GM19240 (cell line): ENCODE results near the gene UBC.
"Not testable (repeated sequence)": the region's sequence is repeated elsewhere in the genome, so short reads cannot be mapped to it uniquely, and the experiment has no call there.

Experiments
- DNase-seq: peaks from one replicate; pipeline ENCODE4 v3.0.0; 2011; ENCODE audit warnings: low spot score; ENCODE audit not compliant: insufficient read length

Gene UBC

DNA sequence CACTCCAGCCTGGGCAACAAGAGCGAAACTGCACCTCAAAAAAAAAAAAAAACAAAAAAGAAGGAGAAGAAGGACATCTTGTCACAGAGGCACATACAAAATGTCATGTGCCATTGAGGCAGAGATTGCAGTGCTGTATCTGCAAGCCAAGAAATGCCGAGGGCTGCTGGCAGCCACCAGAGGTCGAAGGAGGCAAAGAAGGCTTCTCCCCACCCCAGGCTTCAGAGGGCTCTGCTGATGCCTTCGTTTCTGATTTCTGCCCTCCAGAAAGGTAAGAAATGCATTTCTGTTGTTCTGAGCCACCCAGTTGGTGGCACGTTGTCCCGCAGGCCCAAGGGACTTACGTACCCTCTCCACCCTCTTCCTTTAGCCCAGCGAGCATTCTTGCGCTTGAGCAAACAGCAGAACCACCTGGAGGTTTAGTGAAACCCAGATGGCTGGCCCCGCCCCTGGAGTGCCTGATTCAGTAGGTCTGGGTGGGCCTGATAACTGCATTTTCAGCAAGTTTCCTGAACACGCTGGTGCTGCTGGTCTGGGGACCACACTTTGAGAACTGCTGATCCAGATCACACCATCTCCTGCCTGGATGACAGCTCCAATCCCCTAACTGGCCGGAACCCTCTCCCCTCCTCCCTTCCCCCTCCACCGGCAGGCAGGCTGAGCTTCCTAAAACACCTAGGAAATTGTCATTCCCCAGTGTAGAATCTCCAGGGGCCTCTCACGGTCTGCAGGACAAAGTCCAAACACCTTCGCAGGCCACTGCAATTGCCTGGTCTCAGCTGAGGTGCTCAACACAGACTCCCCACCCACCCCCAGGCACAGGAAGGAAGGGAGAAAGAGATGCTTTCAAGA is 29.6 kb downstream of the UBC start:
- peak; percentile 33 for DNase-seq

DNA sequence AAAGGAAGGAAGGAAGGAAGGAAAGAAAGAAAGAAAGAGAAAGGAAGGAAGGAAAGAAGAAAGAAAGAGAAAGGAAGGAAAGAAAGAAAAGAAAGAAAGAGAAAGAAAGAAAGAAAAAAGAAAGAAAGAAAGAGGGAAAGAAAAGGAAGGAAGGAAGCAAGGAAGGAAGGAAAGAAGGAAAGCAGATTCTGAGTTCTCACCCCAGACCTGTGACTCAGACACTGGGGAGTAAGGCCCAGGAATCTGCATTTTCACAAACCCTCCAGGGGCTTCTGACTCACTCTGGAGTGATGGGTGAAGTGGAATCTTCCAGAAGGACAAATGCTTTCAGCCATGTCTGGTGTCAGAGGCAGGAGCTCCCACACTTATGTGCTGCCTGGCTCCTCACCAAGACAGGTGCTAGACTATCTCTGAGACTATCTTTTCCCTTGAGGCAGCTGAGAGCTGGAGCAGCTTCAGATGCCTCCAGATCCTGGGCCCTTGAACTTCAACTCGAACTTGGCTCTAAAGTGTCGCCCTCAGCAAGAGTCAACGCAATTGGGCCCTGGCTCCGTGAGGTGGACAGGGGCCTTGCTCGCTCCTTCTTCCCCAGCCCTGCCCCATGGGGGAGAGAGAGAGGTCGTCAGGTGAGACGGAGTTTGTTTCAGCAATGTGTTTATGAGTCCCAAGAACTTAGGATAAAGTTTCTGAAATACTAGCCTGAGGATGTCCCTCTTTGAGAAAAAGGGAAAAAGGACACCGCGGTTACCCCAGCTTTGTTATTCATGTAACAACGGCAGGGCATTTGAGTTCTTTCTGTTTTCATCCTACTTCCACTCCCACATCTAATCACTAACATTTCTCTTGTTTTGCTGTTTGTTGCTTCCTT is 31.0 kb downstream of the UBC start:
- DNase-seq: no peak

DNA sequence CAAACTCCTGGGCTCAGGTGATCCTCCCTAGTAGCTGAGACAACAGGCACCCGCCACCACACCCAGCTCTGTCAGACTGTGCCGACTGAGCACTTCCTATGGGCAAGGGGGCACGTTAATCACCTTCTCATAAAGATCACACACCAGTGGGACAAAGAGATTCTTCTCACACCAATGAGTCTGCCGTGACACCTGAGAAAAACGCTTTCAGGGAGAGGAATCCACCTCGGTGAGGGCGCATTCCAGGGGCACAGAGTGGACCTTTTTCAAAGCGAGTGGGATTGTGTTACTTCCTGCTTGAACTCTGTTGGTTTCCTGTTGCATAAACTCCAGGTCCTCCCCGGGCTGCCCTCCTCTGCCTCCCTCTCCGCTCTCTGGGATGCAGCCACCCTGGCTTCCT is 33.3 kb downstream of the UBC start:
- no peak for DNase-seq

GRCh38 chr12:124880335-124880734 is 34.1 kb downstream of the UBC start:
- not testable (repeated sequence) for DNase-seq

DNA sequence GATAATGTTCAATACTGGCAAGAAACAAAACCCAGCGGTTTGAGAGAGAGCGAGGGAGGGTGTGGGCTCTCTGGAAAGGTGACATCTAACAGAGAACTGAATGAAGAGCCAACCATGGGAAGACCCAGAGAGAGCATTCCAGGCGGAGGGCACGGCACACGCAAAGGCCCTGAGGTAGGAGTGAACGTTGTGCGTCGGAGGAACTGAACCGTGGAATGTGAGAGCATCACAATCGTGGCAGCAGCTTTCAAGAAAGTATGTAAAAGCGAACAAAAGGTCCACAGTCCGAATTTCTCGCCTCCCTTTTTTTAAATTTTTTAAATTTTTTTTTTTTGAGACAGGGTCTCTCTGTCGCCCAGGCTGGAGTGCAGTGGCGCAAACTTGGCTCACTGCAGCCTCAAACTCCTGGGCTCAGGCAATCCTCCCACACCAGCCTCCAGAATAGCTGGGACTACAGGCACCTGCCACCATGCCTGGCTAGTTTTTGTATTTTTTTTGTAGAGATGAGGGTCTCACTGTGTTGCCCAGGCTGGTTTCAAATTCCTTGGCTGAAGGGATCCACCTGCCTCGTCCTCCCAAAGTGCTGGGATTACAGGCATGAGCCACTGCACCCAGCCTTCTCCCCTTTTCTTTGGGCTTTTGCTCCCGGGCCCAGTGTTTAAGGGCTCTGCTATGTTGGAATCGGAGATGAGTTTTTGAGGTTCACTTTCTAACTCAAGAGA is 35.5 kb downstream of the UBC start:
- DNase-seq: no peak

- no peak for DNase-seq
Measured at GRCh38 chr12:124877423-124877822, 37.0 kb downstream of the UBC start.

DNA sequence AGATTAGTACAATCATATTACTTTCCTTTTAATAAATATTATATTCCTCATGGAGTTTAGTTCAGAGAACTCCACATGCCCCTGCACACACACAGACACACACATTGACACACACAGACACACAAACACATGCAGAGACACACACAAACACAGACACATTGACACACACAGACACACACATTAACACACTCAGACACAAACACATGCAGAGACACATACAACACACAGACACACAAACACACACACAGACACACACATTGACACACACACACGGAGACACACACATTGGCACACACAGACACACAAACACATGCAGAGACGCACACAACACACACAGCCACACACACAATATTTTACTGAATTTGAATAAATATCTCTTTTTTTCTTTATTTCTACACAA is 38.3 kb downstream of the UBC start:
- no peak for DNase-seq

GRCh38 chr12:124875803-124876132 is 38.7 kb downstream of the UBC start:
- DNase-seq: no peak

- DNase-seq: no peak
Measured at GRCh38 chr12:124874988-124875802, 39.3 kb downstream of the UBC start.

DNA sequence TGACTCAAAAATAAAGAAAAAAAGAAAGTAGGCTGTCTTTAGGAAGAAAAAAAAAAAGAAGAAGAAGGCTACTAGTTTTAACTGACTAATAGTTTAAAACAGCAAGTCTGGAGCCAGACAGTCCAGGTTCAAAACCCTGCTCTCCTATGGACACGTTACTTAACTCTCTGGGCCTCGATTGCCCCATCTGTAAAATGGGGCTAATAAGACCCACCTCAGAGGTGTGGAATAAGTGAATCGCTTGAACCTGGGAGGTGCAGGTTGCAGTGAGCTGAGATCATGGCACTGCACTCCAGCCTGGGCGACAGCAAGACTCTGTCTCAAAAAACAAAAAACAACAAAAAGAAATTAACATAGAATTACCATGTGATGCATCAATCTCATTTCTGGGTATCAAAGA is 40.3 kb downstream of the UBC start:
- no peak for DNase-seq

- no peak for DNase-seq
Measured at GRCh38 chr12:124872068-124872719, 42.3 kb downstream of the UBC start.

DNA sequence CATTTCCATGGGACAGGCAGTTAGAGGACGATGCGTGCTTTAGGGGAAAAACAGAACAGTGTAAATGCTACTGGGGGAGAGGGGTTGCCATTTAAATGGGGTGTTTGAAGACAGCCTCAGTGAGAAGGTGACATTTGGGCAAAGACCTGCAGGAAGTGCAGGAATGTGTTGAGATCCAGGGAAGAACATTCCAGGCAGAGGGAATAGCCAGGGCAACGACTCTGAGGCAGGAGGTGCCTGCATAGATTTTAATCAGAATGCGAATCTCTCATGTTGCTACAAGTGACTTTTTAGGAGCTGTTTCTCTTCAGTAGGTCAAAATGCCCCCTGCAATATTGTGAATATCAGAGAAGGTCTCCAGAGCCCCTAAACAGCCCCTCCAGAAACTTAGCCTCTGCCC is 43.2 kb downstream of the UBC start:
- DNase-seq: no peak

DNA sequence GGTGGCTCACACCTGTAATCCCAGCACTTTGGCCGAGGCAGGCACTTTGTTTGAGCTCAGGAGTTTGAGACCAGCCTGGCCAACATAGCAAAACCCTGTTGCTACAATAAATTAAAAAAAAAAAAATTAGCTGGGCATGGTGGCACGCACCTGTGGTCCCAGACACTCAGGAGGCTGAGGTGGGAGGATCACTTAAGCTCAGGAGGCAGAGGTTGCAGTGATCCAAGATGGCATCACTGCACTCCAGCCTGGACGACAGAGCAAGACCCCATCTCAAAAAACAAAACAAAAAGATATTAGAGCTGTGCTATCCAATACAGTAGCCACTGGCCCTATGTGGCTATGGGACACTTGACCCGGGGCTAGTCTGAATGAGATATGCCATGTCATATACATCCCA is 43.9 kb downstream of the UBC start:
- no peak for DNase-seq

- no peak for DNase-seq
Measured at GRCh38 chr12:124869059-124869665, 45.3 kb downstream of the UBC start.

- no peak for DNase-seq
Measured at GRCh38 chr12:124868252-124869058, 46.0 kb downstream of the UBC start.

- no peak for DNase-seq
Measured at GRCh38 chr12:124867401-124867930, 47.0 kb downstream of the UBC start.

DNA sequence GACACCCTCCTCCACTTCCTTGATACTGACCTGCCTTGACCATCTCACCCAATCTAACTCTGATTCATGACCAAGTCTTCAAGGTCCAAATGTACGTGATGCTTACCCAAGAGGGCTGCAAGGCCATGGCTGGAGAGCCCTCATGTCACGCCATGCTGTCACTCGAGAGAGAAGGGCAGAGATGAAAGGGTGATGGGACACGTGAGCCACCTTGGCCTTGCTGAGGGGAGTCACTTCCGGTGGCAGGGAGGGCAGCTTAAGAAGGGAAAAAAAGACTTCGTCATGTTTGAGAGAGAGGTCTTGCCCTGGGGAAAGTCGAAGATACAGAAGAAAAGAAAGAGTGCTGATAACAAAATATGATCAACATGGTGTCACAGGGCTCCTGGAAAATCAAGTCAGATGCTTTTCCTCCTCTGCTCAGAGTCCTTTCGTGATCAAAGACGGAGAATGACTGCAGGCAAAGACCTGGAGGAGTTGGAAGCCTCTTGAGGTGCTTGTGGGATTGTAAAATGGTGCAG is 47.5 kb downstream of the UBC start:
- DNase-seq: no peak

DNA sequence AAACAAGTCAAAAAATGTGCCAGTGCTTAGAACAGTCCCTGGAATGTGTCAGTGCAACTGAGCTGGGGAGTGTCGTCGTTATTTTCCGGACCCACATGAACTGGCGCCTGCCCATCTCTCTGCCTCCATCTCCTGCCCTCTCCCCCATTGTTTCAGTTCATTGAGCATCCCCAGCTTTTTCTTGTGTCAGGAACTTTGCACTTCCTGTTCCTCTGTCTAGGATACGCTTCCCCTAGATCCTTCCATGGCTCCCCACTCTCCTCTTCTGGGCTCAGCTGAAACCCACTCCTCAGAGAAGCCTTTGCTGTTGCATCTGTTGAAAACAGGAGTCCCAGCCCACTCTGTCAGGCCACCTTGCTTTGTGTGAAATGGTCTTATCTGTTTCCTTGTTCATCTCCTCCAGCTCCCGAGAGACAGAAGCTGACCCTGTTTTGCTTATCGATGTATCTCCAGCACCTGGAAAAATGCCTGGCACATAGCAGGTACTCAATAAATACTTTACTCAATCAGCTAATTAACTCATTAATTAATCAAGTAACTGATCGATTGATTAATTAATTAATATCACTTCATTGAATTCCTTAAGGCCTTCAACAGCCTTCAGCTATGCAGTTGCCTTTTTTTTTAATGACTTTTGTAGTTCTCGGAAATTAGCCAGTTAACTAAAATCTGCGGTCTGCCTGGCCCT is 48.1 kb downstream of the UBC start:
- DNase-seq: no peak
